ENCODE measurements around the gene GPR107. TPM values are rescaled to one million over a fixed set of nuclear protein-coding genes. Genes with fewer than 3 reads are reported as not detected.

GPR107 gene
- total RNA-seq, 4 donors from 2014 or later, result 20.7 to 27.7 (median 25.6) TPM

DNA sequence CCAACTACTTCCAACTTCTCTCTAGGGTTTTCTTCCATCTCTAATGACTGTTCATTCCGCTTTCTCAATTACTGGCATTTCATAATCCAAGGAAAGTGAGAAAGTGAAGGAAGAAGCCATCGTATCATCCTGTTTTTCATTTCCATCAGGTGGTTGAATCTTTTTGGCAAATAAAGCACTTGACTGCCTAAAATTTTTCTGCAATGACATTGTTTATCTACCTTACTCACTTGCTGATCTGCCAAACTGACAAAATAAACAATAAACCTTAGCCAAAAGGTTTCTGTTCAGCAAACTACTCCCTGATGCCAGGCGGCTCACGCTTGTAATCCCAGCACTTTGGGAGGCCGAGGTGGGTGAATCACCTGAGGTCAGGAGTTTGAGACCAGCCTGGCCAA, 29.1 kb upstream of the GPR107 start:
- TF ChIP-seq, protein P1, sequence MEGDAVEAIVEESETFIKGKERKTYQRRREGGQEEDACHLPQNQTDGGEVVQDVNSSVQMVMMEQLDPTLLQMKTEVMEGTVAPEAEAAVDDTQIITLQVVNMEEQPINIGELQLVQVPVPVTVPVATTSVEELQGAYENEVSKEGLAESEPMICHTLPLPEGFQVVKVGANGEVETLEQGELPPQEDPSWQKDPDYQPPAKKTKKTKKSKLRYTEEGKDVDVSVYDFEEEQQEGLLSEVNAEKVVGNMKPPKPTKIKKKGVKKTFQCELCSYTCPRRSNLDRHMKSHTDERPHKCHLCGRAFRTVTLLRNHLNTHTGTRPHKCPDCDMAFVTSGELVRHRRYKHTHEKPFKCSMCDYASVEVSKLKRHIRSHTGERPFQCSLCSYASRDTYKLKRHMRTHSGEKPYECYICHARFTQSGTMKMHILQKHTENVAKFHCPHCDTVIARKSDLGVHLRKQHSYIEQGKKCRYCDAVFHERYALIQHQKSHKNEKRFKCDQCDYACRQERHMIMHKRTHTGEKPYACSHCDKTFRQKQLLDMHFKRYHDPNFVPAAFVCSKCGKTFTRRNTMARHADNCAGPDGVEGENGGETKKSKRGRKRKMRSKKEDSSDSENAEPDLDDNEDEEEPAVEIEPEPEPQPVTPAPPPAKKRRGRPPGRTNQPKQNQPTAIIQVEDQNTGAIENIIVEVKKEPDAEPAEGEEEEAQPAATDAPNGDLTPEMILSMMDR (IDR thresholded peaks at IDR 0.05; ENCODE audit: low read depth), result no peak

DNA sequence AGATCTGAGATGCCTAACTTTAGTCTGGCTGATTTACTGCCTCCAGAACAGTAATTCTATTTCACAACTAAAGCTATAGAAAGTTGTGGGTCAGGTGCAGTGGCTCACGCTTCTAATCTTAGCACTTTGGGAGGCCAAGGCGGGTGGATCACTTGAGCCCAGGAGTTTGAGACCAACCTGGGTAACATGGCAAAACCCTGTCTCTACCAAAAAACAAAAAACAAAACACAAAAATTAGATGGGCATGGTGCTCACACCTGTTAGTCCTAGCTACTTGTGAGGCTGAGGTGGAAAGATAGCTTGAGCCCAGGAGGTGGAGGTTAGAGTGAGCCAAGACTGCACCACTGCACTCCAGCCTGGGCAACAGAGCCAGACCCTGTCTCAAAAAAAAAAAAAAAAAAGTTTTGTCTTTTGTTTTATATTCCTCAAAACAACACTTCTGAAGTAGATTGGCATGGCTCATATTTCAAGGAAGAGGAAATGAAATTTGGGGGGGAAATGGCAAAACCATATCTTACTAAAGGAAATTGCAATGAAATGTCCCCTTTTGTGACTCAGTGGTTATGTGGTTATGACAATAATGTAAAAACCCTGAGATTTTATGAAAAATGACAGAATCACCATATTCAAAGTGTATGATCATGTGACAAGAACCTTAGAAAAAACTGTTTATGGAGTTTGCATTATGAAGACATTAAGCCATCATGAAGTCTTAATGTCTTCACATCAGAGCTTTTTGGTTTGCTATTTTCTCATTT, 26.9 kb upstream of the GPR107 start:
- TF ChIP-seq, protein P1 (IDR thresholded peaks at IDR 0.05; ENCODE audit: low read depth), result no peak

DNA sequence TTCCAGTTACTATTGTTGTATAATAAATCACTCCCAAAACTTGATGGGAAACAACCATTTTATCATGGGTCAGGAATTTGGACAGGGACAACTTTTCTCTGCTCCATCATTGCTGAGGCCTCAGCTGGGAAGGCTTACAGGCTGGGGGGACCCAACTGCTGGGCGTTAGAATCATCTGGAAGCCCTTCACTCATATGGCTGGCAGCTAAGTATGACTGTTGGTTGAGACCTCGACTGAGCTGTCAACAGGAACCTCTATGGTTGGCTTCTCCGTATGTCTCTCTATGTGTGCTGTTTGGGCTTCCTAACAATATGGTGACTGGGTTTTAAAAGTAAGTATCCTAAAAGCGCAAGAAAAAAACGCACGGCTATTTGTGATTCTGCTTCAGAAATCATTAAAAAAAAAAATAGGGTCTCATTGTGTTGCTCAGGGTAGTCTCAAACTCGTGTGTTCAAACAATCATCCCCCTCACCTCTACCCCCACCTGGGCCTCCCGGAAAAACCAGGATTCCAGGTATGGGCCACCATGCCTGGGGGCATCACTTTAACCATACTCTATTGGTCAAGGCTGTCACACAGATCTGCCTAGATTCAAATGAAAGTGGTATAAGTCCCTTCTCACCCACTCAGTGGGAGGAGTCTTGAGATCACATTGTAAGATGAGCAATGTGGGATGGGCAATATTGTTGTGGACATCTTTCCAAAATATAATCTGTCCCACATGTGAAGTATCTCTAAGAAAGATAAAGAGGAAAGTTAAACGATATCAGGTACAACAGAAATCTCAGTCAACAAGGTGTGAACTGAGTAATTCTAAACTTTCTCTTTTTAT, 26.0 kb upstream of the GPR107 start:
- TF ChIP-seq, protein P1 (IDR thresholded peaks at IDR 0.05; ENCODE audit: low read depth), result no peak

DNA sequence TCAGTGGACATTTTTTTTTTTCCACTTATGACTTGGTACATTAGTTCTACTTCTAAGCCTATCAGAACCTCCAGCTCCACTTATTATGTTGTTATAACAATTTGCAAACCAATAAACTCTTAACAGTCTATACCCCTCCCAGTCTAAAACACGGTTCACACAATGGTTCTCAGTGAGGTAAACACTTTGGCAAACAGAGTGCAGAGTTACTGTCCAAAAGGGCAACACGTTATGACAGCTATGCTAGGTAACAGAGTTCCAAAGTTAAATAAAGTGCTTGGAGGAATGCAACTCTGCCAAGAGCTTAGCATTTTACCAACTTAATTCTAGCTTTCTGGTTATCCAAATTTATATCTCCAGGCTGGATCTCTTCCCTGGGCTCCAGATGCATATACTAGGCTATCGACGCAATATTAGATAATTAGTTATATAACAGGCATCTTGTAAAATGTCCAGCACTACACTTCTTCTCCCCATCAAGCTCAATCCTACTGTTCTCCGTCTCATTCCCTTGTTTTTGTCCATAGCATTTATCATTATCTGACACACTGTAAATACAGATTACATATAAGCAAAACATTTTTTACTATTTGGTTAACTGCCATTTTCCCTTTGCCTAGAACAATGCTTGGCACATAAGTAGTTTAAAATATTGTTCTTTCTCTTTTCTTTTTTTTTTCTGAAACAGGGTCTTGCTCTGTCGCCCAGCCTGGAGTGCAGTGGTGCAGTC, 25.0 kb upstream of the GPR107 start:
- TF ChIP-seq, protein P1 (IDR thresholded peaks at IDR 0.05; ENCODE audit: low read depth), result no peak

DNA sequence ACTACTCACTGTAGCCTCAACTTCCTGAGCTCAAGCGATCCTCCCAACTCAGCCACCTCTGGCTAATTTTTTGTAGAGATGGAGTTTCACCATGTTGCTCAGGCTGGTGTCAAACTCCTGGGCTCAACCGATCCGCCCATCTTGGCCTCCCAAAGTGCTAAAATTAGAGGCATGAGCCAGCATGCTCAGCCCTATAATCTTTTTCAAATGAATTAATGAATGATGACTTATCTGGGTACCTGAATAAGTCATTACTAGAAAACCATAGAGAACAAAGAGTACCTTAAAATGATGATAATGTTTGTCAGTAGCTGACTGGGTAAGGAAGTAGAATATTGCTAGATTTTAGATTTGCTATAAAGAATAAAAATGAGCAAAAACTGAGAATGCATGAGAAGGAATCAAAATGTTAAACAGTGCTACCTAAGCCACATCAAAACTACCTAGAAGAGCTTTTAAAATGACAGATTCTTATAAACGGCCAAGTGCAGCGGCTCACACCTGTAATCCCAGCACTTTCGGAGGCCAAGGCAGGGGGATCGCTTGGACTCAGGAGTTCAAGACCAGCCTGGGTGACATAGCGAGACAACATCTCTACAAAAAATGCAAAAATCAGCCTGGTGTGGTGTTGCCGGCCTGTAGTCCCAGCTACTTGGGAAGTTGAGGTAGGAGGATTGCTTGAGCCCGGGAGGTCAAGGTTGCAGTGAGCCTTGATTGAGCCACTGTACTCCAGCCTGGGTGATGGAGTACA, 24.3 kb upstream of the GPR107 start:
- TF ChIP-seq, protein P1 (IDR thresholded peaks at IDR 0.05; ENCODE audit: low read depth), result no peak

DNA sequence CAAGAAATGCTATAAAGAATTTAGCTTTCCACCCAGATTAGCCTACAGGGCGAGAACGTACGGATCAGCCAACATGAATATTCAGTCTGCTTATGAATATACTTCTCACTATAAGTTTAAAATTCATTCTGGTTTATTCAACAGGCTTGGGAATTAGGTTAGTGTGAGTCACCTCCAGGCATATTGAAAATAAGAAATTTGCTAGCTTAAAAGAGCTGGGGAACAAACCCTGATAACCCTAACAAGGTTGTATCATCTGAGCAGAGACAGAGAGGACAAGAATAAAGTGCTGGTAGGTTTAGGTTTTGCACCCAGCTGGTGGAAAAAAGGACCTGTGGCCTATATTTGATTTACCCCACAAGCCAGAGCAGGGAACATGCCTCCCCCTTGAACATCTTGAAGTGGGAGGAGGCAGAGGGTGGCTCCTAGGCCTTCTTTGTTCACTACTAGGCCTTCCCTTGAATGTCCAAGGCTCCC, 23.0 kb upstream of the GPR107 start:
- TF ChIP-seq, protein P1 (IDR thresholded peaks at IDR 0.05; ENCODE audit: low read depth), result no peak

Measured in subcutaneous adipose tissue (tissue), 4 donors.